Epithelial cell of prostate (primary cell): ENCODE data around the gene PRDM16.
"Not testable (repeated sequence)": the region's sequence is repeated elsewhere in the genome, so short reads cannot be mapped to it uniquely, and the experiment has no call there.

Experiments
- DNase-seq: peaks from one replicate; pipeline ENCODE4 v3.0.0-alpha.2; 2011; ENCODE audit warnings: low read depth, low spot score
- H3K27ac ChIP-seq: fragments of 450-650 bp; 2 replicates; pipeline ENCODE4 v1.5.1; 2017; ENCODE audit warnings: mild to moderate bottlenecking

PRDM16 gene

DNA sequence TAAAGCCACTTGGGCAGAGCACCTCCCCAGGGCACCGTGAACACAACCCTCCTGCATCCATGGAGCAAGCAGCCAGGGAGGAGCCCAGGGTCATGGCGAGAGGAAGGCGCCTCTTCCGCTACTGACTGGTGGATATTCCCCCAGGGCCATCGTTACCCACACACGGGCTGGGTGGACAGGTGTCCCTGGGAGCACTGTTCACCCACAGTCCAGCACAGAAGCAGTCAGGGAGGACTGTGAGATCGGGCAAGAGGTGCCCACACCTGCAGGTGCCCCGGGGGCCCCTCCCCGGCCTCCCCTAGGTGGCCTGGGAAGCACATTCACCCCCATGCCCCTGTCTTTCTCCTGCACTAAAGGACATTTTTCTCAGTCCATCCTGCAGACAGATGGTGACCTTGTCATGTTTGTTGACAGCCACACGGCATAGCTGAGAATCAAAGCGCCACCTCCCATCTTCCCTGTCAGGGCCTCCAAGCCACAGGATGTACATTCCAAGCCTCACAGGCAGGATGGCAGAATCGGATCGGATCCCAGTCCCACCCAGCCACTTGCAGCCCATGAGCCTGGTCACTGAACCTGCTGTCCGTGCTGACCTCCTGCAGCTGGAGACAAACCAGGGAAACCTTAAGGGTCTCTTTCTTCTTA, 160.2 kb downstream of the PRDM16 start:
- DNase-seq: no peak
- no peak overlapping the region for H3K27ac ChIP-seq

DNA sequence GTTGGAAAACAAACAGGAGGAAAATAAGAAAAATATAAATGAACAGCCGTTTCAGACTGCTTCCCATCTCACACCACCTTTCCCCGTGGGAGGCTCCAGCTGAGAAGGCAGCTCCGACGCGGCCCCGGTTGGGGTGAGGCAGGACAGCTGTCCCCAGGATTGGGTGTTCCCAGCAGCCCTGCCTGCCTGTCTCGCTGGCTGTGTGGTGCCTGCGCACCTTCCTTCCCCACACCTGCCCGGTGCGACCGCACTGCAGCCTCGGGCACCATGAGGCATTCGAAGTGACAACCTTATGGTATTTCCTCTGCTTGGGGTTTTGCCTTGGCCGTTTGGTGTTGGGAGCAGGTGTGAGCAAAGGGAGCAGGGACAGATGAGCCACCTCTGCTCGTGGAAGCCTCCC, 161.6 kb downstream of the PRDM16 start:
- no peak overlapping the region for H3K27ac ChIP-seq
- no peak for DNase-seq

GRCh38 chr1:3231245-3231644, 162.2 kb downstream of the PRDM16 start:
- DNase-seq: no peak
- no peak overlapping the region for H3K27ac ChIP-seq

GRCh38 chr1:3231826-3232225, 162.8 kb downstream of the PRDM16 start:
- no peak for DNase-seq
- H3K27ac ChIP-seq: no peak overlapping the region

- no peak for DNase-seq
- no peak overlapping the region for H3K27ac ChIP-seq
Observed at GRCh38 chr1:3233031-3233430, 164.0 kb downstream of the PRDM16 start.

DNA sequence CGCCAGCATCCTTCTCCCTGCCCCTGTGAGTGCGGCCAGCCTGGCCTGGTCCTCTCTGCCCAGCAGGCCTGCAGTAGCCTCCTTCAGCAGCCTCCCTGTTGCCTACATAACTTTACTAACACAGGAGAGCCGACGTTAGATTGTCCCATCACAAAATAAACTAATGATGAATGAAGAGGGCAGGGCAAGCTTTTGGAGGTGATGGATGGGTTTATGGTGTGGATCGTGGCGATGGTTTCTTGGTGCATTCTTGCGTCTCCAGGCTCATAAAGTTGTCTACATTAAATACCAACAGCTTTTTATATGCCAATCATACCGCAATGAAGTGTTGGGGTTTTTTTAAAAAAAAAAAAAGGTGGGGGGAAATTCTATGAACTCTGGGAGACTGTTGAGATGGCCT, 164.5 kb downstream of the PRDM16 start:
- DNase-seq: no peak
- no peak overlapping the region for H3K27ac ChIP-seq

- no peak overlapping the region for H3K27ac ChIP-seq
- no peak for DNase-seq
Observed at GRCh38 chr1:3234281-3234680, 165.3 kb downstream of the PRDM16 start.

GRCh38 chr1:3234956-3235355, 166.0 kb downstream of the PRDM16 start:
- no peak for DNase-seq
- H3K27ac ChIP-seq: no peak overlapping the region

DNA sequence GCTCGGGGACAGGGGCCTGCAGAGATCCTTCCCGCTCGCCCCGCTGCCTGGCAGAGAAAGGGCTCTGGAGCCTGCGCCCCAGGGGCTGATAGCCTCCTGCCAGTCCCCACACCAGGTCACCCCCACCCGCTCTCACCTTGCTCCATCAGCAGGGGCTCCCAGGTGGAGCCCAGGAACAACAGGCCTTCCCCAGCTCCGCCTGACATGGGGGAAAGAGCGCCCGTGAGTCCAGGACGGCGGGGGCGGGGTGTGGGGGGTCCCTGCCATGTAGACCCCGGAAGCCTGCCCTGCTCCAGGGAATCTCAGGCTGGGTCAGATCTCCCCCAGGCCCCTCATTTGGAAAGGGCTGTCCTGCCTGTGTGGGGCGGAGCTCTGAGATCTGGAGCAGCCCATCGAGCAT, 166.5 kb downstream of the PRDM16 start:
- no peak overlapping the region for H3K27ac ChIP-seq
- no peak for DNase-seq

DNA sequence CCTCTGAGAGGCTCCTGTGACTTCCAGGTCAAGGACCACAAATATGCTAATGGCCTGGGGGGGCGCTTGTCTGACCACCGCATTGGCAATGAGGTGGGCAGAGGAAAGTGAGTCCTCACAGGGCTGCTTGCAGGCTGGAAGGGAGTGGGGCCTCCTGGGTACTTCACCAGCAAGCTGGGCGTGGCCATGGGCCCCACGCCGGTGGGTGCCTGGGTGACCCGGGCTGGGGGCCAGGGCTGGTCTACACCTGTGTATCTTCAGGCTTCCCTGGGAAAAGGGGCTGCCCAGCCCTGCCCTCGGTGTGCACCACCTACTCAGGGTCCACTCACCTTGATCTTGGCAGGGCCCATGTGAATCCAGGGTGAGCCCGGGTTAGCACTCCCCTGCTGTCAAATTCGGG, 167.4 kb downstream of the PRDM16 start:
- no peak overlapping the region for H3K27ac ChIP-seq
- no peak for DNase-seq

DNA sequence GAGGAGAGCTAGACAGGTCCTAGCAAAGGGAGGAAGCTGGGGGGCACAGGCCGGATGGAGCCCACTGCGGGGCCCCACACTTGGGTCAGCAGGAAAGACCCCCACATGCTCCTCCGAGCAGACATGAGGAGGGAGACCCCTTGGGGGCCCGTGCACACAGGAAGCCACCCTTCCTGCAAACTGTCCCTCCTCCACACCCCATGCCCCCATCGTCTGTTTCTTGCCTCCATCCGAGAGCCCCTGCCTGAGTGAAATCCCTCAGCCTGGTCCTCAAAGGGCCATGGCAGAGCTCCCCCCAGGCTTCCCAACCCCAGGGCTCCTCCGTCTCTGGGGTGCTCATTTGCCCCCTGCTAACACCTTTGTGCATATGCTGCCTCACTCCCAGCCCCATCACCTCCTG, 168.0 kb downstream of the PRDM16 start:
- no peak overlapping the region for H3K27ac ChIP-seq
- DNase-seq: no peak

DNA sequence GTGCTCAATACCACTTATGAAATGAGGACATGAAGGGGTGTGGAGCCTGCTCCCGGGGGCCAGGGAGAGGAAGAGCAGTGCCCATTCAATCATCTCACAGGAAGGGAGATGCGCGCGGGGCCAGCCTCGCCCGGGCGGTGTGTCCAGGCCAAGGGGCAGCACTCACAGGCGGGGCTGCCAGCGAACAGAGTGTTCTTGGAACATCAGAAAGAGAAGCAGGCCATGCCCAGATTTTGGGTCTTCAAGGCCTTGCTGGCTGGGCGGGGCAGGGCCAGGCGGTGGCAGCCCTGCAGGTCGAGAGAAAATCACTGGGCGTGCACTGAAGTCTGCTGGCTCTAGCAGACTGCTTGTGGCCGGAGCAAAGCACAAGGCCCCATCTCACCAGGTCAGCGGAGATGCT, 168.6 kb downstream of the PRDM16 start:
- DNase-seq: no peak
- H3K27ac ChIP-seq: no peak overlapping the region

- no peak for DNase-seq
- no peak overlapping the region for H3K27ac ChIP-seq
Observed at GRCh38 chr1:3237994-3238702, 169.1 kb downstream of the PRDM16 start.

DNA sequence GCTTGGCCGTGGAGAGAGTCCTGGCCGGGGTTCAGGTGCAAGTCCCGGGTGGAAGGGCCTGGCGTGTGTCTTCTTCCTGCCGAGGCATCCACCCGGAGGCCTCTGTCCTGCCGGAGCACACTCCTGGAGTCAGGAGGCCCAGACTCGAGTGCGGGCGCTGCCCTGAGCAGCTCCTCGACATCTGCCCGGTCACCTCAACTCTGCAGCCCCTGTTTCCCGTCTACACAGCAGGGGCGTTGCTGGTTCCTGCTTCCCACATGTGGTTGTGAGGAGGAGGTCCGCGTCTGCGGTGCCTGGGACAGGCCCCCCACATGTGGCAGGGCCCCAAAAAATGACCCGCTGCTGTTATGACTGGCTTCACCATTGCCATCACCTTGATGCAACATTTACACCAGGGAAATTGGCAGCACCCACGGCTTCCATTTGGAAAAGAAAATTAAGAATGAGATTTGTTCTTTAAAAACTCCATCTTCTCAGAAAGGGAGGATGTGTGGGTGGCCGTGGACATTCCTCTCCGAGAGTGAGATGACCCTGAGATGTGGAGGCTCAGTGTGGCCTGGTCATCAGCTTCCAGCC, 169.8 kb downstream of the PRDM16 start:
- no peak overlapping the region for H3K27ac ChIP-seq
- no peak for DNase-seq

- DNase-seq, H3K27ac ChIP-seq: not testable (repeated sequence)
Observed at GRCh38 chr1:3239991-3240390, 171.0 kb downstream of the PRDM16 start.

- no peak for DNase-seq
- no peak overlapping the region for H3K27ac ChIP-seq
Observed at GRCh38 chr1:3240524-3241235, 171.7 kb downstream of the PRDM16 start.

GRCh38 chr1:3241236-3241550, 172.2 kb downstream of the PRDM16 start:
- no peak for DNase-seq
- H3K27ac ChIP-seq: no peak overlapping the region

- no peak overlapping the region for H3K27ac ChIP-seq
- no peak for DNase-seq
Observed at GRCh38 chr1:3241673-3242407, 172.8 kb downstream of the PRDM16 start.

DNA sequence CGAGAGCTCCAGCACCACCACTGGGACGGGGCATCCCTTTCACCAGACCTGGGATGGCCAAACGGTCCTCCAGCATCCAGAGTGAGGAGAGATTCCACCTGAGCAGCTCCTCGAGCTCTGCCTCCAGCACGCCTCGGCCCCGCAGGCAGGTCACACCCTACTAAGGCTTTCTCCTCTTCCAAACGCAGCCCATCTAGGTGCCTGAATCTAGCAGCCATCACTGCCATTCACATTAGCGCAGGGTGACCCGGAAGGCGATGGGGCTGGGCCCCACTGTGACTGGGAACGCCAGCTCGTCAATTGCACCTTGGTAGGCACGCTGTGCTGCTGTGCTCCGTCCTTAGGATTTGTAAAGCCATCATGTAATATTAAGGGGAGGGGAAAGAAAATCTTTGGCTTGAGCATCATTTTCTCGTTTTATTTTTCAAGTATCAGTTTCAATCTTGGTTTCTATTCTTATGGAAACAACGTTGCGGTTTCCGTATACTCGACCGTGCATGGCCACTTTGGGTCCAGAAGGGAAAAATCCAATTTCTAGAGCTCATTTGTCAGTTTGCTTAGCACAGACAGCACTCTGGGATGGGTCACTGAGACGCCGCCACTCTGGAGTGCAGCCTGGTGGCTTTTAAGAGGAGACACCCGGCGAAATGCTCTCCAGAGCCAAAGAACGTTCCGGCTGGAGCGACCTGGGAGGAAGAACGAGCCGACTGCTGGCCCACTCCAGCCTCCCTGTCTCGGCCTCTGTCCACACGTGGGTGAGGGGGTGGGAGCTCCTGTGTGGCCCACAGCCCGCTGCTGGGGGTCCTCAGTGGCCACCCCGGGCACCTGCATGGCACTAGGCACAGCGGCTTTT, 173.6 kb downstream of the PRDM16 start:
- no peak for DNase-seq
- no peak overlapping the region for H3K27ac ChIP-seq

- no peak for DNase-seq
- no peak overlapping the region for H3K27ac ChIP-seq
Observed at GRCh38 chr1:3243304-3243703, 174.3 kb downstream of the PRDM16 start.
